NCI-H82 treated with DMSO at 0.1 percent for 48 hours (cell line): ENCODE results near the gene BCAS4.
"Not testable (repeated sequence)": the region's sequence is repeated elsewhere in the genome, so short reads cannot be mapped to it uniquely, and the experiment has no call there.

Source experiments
- DNase-seq: peaks from one replicate; lab custom pipeline; 2025; ENCODE audit not compliant: unreplicated experiment; lab: John Stamatoyannopoulos, UW

The BCAS4 gene

DNA sequence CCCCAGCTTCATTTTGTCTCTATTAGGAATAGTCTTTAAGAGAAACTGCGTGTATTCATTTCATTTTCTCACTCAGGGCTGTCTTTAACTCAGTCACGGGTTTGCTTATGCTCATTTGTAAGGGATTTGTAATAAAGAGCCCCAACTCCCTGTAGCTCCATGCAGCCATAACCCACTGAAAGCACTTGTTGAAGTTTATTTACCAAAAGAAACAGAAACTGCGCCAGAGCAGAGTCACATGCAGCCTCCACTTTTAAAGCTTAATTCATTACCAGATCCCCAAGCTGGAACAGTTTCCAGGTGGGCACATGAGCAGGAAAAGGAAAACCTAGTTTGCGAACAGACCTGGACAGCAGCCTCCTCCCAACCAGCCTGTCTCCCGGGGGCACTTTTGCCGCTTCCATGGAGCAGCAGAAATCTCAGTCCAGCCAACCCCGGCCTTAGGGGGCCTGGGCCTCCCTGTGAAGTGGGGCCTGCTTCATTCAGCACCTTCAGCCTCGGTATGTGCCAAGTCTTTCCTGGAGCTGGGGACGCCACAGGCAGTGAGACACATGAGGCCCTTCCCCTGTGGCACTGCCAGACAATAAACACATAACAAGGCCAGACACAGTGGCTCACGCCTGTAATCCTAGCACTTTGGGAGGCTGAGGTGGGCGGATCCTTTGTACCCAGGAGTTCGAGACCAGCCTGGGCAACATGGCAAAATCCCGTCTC, 4.5 kb downstream of the BCAS4 start:
- no peak for DNase-seq

DNA sequence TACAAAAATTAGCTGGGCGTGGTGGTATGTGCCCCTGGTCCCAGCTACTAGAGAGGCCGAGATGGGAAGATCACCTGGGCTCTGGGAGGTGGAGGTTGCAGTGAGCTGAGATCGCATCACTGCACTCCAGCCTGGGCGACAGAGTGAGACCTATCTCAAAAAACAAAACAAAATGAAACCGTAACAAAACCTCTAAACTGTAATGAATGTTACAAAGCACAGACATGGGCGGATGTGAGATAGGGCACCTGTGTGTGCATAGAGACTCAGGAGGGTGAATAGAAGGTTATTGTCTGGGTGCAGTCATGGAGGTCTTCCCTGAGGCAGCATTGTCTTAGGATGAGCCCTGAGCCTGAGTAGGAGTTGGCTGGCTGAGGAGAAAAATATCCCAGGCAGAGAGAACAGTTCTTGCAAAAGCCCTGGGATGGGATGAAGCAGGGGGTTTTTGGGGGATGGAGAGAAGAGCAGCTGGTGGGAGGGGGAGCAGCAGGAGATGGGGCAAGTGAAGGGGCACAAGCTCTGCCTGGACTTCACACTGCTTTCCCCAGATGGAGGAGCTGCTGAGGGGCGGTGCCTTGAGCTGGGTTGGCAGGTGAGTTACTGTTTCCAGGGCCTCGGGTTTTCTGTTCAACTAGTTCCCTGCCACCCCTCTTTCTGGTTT, 5.2 kb downstream of the BCAS4 start:
- no peak for DNase-seq

DNA sequence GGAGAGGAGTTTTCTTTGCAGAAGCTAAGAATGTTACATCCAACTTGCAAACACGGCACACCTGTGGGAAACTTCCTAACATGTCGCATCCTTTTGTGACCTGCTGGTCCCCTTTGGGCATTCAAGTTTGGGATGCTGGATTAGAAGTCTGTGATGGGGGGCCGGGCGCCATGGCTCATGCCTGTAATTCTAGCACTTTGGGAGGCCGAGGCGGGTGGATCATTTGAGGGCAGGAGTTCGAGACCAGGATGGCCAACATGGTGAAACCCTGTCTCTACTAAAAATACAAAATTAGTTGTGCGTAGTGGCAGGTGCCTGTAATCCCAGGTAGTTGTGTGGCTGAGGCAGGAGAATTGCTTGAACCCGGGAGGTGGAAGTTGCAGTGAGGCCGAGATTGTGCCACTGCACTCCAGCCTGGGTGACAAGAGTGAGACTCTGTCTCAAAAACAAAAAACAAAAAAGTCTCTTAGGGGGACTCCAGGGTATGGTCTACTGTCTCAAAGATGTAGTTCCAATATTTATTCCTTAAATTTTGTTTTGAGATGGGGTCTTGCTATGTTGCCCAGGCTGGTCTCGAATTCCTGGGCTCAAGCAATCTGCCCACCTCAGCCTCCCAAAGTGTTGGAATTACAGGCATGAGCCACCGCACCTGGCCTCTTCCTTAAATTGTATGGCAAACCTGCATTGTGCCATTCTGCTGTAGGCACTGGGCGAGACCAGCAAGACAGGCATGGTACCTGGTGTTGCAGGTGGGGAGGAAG, 6.3 kb downstream of the BCAS4 start:
- DNase-seq = not testable (repeated sequence)

GRCh38 chr20:50801747-50802125, 6.9 kb downstream of the BCAS4 start:
- no peak for DNase-seq

GRCh38 chr20:50802289-50802688, 7.4 kb downstream of the BCAS4 start:
- no peak for DNase-seq

DNA sequence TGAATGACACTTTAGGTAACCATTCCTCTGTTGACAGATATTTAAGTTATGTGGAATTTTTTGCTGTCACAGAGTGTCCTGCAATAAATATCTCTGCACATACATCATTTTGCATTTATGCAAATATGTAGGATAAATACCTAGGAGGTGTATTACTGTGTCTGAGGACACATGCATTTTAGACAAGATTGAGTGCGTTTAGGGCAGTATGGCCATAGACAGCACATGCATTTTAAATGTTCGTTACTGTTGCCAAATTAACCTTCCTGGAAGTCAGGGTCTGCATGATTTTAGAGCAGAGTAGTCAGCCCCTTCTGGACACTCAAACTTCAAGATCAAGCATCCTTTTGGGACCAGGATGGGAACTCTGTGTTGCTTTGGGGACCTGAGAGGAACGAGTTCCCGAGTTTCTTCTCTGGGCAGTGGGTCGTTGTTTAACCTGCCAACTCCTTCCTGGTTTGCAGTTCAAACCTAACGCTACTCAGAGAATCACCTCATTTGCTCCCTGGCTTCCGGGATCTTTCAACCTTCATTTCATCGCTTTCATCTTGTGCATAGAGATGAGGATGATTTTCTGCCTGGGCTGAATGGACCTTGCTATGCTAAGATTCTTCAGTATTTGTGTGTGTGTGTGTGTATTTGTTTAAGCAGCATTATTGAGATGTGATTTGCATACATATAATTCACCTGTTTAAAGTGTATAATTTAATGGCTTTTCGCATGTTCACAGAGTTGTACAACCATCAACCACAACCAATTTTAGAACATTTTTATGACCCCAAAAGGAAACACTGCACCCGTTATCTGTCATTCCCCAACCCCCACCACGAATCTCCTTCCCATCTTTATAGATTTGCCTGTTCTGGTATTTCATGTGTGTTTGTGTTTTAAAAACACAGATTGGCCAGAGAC, 9.8 kb downstream of the BCAS4 start:
- DNase-seq = no peak

DNA sequence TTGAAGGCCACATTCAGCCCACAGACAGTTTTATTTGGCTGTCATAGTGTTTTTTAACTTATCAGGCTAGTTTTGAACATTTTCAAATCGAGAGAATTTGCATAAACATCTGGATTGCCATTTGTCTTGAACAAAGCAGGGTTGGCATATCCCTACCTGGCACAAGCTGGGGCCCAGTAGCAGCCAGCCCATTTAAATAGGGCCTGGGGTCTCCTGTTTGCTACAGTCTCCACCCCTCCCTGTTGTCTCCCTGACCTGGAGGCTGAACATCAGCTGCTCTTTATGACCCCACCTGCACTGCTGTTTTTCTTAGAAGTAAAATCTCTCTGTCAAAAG, 10.5 kb downstream of the BCAS4 start:
- no peak for DNase-seq

GRCh38 chr20:50806126-50806768, 11.4 kb downstream of the BCAS4 start:
- no peak for DNase-seq

GRCh38 chr20:50810063-50810462, 15.2 kb downstream of the BCAS4 start:
- DNase-seq = no peak

DNA sequence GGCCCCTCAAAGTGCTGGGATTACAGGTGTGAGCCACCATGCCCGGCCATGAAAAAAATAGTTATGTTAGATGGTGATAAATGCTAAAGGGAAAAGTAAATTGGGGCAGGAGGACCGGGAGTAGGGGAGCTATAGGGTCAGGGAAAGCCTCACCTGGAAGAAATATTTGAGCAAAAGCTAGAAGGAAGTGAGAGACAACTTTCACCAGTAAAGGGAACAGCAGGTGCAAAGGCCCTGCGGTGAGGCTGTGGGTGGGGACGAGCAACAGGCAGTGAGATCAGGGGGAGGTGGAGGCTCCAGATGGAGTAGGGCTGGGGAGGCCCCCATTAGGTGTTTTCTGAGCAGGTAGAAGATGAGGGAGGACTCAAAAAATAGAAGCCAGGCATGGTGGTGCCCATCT, 16.0 kb downstream of the BCAS4 start:
- DNase-seq = no peak

GRCh38 chr20:50813101-50813643, 18.3 kb downstream of the BCAS4 start:
- DNase-seq = no peak

GRCh38 chr20:50813801-50814200, 18.9 kb downstream of the BCAS4 start:
- no peak for DNase-seq

DNA sequence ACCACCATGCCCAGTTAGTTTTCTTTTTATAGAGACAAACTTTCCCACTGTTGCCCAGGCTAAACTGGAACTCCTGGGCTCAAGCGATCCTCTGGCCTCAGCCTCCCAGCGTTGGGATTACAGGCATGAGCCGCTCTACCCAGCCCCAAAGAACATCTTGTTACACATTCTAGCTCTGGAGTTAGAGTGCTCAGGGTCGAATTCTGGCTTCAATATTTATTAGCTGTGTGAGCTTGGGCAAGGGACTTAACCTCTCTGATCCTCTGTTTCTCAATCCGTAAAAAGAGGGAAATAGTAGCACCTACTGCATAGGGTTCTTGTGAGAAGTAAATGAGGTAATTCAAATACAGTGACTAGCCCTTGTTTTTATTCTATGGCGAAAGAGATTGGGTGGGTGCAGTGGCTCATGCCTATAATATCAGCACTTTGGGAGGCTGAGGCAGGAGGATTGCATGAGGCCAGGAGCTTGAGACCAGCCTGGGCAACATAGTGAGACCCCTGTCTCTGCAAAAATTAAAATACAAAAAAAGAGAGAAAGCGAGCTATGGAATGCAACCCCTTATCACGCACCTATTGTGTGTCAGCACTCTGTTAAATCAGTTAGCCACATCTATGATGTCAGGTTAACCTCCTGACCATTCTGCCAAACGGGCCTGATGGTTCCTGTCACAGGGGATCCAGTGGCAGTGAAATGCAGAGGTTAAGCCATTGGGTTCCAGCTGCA, 19.7 kb downstream of the BCAS4 start:
- no peak for DNase-seq

DNA sequence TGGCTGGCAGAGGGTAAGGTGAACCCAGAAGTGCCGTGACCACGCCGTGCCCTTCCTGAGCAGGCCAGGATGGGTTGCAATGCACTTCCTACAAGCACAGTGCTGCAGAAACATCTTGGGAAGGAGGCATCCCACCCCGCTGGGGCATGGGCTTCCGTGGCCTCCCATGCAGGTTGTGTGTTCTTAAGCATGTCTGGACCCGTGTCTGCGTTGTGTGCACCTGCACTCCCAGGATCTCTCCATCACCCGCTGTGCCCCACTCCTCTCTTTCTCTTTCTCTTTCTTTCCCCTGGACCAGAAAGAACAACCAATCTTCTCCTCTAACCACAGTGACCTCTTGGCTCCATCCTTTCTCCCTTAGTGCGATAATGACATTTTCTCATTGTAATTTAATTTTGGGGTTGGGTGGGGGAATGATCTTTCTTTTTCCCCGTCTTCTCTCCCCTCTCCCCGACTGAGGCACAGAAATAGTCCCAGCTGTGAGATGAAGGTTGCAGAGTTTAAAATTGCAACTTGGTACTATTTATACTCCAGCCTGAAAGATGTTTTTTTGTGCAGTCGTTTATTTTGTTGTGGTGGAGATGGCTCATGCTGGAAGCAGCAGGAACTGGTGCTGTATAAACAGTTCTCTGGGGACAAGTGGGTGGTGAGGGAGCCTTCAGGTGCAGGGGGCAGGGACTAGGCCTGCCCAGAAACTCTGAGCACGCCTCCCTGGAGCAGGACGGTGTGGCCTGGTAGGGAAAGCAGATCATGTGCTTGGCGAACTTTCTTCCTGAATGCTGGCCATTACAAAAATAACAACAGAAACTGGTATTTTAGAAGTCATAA, 20.5 kb downstream of the BCAS4 start:
- no peak for DNase-seq

- no peak for DNase-seq
Observed at GRCh38 chr20:50817776-50818172, 22.9 kb downstream of the BCAS4 start.

DNA sequence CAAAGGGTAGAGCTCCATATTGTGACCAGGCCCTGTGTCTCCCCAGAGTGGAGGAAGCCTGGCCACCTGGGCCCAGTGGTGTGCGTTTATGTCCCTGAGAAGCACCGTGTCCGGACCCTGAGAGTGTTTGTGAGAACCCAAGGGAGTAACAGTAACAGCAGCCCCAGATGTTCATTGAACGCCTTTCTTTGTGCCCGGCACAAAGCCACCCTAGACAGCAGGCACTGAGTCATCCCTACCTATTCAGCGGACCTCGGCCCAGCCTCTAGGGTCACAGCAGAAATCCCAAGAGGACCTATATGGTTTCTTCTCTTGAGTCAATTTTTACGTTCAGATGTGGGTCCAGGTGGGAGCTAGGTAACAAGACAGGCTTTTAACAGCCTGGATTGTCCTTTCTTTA, 24.5 kb downstream of the BCAS4 start:
- DNase-seq = no peak

DNA sequence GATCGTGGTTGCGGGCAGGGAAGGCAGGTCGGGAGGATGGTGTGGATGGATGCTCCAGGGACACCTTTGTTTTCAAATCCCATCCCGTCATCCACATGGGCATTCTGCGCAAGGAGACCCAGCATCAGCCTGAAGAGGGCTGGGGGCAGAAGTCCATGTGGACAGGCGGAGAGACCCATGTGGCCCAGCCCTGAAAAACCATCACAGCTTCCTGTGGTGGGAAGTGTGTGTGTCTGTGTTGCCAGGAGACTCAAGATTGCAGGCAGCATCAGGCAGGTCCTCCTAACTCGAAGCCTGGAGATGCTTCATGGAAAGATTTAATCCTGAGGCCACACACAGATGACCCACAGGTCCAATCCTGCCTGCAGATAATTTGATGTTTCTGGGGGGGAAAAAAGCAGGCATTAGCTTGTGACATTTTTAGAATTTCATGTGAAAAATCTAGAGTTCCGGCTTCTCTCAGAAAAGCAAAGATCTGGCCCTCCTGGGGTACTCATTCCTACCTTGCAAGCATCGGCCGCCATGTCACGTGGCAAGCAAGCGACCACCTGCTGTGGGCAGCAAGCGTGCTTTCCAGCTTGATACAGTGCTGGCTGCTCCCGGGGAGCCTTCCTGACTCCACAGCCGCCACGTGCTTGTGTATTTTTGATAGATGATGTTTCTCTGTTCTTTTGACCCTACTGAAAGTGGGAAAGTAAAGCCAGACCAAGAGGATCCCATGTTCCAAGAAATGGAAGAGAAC, 25.8 kb downstream of the BCAS4 start:
- DNase-seq = no peak

GRCh38 chr20:50821257-50821921, 26.5 kb downstream of the BCAS4 start:
- DNase-seq = no peak
